Loucy (cell line): Measurements from ENCODE around the gene VWA3A.

Source experiments
- H2AFZ ChIP-seq: fragments of 200-600 bp; sonication (generic); 2 replicates; pipeline ENCODE4 v1.6.0; 2016; ENCODE audit warnings: antibody characterized with exemption, mild to moderate bottlenecking, low read length, moderate library complexity
- H3F3A ChIP-seq: fragments of 200-600 bp; 2 replicates; pipeline ENCODE4 v1.6.0; 2016; ENCODE audit warnings: antibody characterized with exemption, low read depth, mild to moderate bottlenecking
- H3K27me3 ChIP-seq: fragments of 200-600 bp; sonication (generic); 2 replicates; pipeline ENCODE4 v1.6.1; 2014; ENCODE audit warnings: low read length, mild to moderate bottlenecking; ENCODE audit not compliant: insufficient read depth, poor library complexity, severe bottlenecking
- H3K36me3 ChIP-seq: fragments of 200-600 bp; sonication (generic); 2 replicates; pipeline ENCODE4 v1.6.1; 2016; ENCODE audit warnings: low read length; ENCODE audit not compliant: insufficient read depth
- H3K4me1 ChIP-seq: fragments of 200-600 bp; sonication (generic); 2 replicates; pipeline ENCODE4 v1.5.1; 2014; ENCODE audit warnings: low read length, mild to moderate bottlenecking; ENCODE audit not compliant: insufficient read depth, poor library complexity, severe bottlenecking
- H3K4me2 ChIP-seq: fragments of 200-600 bp; sonication (generic); 2 replicates; pipeline ENCODE4 v1.6.0; 2014; ENCODE audit warnings: antibody characterized with exemption, low read length, low read depth, mild to moderate bottlenecking; ENCODE audit not compliant: poor library complexity, severe bottlenecking
- H3K4me3 ChIP-seq: fragments of 200-600 bp; sonication (generic); 2 replicates; pipeline ENCODE4 v1.5.1; 2014; ENCODE audit warnings: low read length, mild to moderate bottlenecking, mixed read lengths; ENCODE audit not compliant: poor library complexity, severe bottlenecking
- H3K79me2 ChIP-seq: fragments of 200-600 bp; sonication (generic); 2 replicates; pipeline ENCODE4 v1.6.1; 2014; ENCODE audit warnings: low read length; ENCODE audit not compliant: insufficient read depth
- H3K9ac ChIP-seq: fragments of 200-600 bp; sonication (generic); 2 replicates; pipeline ENCODE4 v1.6.0; 2014; ENCODE audit warnings: mild to moderate bottlenecking, low read depth, low read length, moderate library complexity; ENCODE audit not compliant: poor library complexity, severe bottlenecking
- H3K9me2 ChIP-seq: fragments of 200-600 bp; sonication (generic); replicated peaks from 2 replicates; pipeline ENCODE4 v1.6.1; 2016; ENCODE audit warnings: low read depth, low read length, mixed read lengths
- H3K9me3 ChIP-seq: fragments of 200-600 bp; sonication (generic); 2 replicates; pipeline ENCODE4 v1.6.1; 2014; ENCODE audit warnings: mild to moderate bottlenecking, antibody characterized with exemption, low read length, low read depth; ENCODE audit not compliant: insufficient read depth
- H4K20me1 ChIP-seq: fragments of 200-600 bp; sonication (generic); 2 replicates; pipeline ENCODE4 v1.6.0; 2014; ENCODE audit warnings: antibody characterized with exemption, low read length, mild to moderate bottlenecking; ENCODE audit not compliant: insufficient read depth, poor library complexity, severe bottlenecking
- CTCF ChIP-seq: fragments of 200-600 bp; sonication (generic); conservative IDR thresholded peaks from 2 replicates; pipeline ENCODE4 v1.5.1; 2014; ENCODE audit warnings: mild to moderate bottlenecking, antibody characterized with exemption, low read length
- EZH2phosphoT487 ChIP-seq: fragments of 200-600 bp; IDR thresholded peaks from 2 replicates; pipeline ENCODE4 v1.6.1; 2018; ENCODE audit warnings: antibody characterized with exemption, mild to moderate bottlenecking, moderate library complexity, borderline replicate concordance

VWA3A gene

GRCh38 chr16:22161401-22161800 lies 69.1 kb downstream of the VWA3A start:
- Histone ChIP-seq H3K36me3 (no peaks in the 10 kb centered on the region), H3K4me1 (no peaks in the 10 kb centered on the region), H3K4me3 (no peak overlapping the region), H3K27me3 (no peaks in the 10 kb centered on the region), H3F3A (no peaks in the 10 kb centered on the region), H3K9ac (no peak overlapping the region), H4K20me1 (no peaks in the 10 kb centered on the region), H3K4me2 (no peak overlapping the region), H3K79me2 (no peaks in the 10 kb centered on the region), H3K9me3 (no peaks in the 10 kb centered on the region), H2AFZ (no peak overlapping the region), H3K9me2 (no peaks in the 10 kb centered on the region)
- TF ChIP-seq EZH2phosphoT487 (no peak), CTCF (no peak)

GRCh38 chr16:22161999-22162655 lies 69.8 kb downstream of the VWA3A start, which contains the start of gene SDR42E2:
TSS of gene SDR42E2 (plus strand) at chr16:22162506. CDS start at chr16:22165583, 3,077 bp downstream.
- Histone ChIP-seq H3F3A (no peaks in the 10 kb centered on the region), H3K79me2 (no peaks in the 10 kb centered on the region), H3K9me3 (no peaks in the 10 kb centered on the region), H2AFZ (no peak within 1 kb of the TSS), H3K27me3 (no peaks in the 10 kb centered on the region), H3K4me1 (no peaks in the 10 kb centered on the region), H3K4me3 (no peak within 1 kb of the TSS), H3K9me2 (no peaks in the 10 kb centered on the region), H3K36me3 (no peaks in the 10 kb centered on the region), H3K4me2 (no peak within 1 kb of the TSS), H3K9ac (no peak within 1 kb of the TSS), H4K20me1 (no peaks in the 10 kb centered on the region)
- TF ChIP-seq CTCF (no peak), EZH2phosphoT487 (no peak)

- Histone ChIP-seq H4K20me1 (no peaks in the 10 kb centered on the region), H3F3A (no peaks in the 10 kb centered on the region), H3K36me3 (no peaks in the 10 kb centered on the region), H3K9me2 (no peaks in the 10 kb centered on the region), H3K4me1 (no peaks in the 10 kb centered on the region), H3K27me3 (no peaks in the 10 kb centered on the region), H3K9ac (no peak overlapping the region), H3K4me3 (no peak overlapping the region), H3K79me2 (no peaks in the 10 kb centered on the region), H3K4me2 (no peak overlapping the region), H3K9me3 (no peaks in the 10 kb centered on the region), H2AFZ (no peak overlapping the region)
- no peak for TF ChIP-seq EZH2phosphoT487
- TF ChIP-seq CTCF, result no peak
Measured at GRCh38 chr16:22162656-22163009, 70.3 kb downstream of the VWA3A start.
